Effector CD4-positive, alpha-beta T cell (primary cell): Measurements from ENCODE around the gene BPGM.

Experiments used
- DNase-seq: peaks from one replicate; pipeline ENCODE4 v3.0.0-alpha.2; 2020
- total RNA-seq: gene quantifications from one replicate; lab custom pipeline; 2026; lab: John Stamatoyannopoulos, UW

The BPGM gene
- 37.7 reads per million, percentile 62 among the genes with 10 or more reads in this experiment for total RNA-seq

- DNase-seq, result peak; percentile 98
These were observed at the start of gene BPGM for GRCh38 chr7:134646425-134647305. TSS of gene BPGM (plus strand) at chr7:134646853. CDS start at chr7:134661508, 14,655 bp downstream.

DNA sequence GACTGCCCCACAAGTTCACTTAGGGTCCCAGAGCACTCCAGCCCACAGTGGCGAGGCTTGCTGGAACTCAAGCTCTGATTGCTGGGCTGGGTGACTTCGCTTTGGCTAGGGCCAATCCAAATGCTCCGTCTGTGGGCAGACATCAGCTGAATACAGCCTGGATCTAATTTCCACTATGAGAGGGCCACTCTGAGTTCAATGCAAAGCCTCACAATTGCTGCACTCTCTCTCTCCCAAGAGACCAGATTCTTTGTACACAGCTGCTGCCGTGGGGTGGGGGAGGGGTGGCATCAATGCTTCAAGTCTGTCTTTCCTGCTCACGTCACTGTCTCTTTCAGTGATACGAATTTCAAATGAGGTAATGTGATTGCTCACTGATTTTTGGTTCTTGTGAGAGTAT is 47.3 kb upstream of the BPGM start:
- no peak for DNase-seq

GRCh38 chr7:134601459-134601858 is 45.2 kb upstream of the BPGM start:
- no peak for DNase-seq

- no peak for DNase-seq
These were observed 43.7 kb upstream of the BPGM start for GRCh38 chr7:134602881-134603451.

- peak; percentile 47 for DNase-seq
These were observed 40.4 kb upstream of the BPGM start for GRCh38 chr7:134605978-134606923.

DNA sequence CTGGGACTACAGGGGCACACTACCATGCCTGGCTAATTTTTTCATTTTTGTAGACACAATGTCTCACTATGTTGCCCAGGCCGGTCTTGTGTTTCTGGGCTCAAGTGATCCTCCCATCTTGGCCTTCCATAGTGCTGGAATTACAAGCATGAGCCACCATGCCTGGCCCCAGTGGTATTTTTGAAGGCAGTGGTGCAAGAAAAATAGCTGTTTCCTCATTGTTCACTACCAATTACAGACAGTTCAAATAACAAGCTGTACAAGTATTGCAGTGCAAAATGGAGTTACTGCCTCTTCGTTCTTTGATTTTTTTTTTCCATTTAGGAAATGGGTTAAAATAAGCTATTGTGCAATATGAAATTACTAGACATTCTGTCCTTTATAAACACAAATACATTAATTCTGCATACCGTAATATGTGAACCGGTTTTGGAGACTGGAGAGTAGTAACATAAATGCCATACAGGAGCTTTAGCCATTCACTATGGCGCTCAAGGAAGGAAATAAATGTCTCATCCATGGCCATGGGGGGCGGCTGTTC is 35.0 kb upstream of the BPGM start:
- no peak for DNase-seq

DNA sequence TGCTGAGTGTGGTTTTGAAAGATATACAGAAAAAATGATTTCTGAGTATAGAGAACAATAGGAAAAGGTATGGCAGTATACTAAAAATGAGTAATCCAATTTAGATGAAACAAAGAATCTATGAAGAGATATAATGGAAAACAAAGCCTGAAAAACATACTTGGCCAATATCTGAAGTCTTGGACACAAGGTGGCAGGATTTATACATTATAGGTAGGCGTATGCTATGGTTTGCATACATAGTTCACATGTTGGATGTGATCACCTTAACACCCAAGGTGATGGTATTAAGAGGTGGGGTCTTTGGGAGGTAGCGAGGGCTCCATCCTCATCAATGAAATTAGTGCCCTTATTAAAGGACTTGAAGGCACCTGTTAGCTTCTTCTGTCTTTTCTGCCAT is 34.5 kb upstream of the BPGM start:
- no peak for DNase-seq

DNA sequence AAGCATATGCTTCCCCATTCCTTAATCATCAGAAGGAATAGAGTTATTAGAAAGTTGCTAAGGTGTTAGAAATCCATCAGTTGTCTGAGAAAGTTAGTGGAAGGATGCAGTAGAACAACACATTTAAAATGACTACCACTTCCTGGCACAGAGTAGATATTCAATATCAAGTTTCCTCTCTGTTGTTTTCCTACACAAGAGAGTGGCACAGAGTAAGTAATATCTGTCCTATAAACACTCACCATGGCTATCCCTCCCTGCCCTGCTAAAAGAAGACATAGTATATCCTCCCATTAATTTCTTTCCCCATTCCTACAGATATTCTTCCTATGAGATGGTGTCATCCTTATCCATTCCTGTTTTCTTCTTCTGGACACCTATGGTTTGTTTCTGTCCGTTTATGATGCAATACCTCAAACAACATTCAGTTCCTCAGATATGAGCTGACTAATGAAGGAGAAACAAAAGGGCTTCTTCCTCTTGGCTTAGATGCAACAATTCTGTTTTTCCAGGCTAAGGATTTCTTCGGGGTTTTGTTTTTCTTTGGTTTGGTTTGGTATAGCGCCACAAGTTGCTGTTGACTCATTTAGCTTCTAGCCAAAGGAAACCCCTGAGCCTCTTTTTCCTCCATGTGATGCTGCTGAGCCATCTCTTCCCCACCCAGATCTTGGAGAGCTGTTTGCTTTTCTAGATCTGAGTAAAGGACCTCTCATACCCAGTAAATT is 32.9 kb upstream of the BPGM start:
- no peak for DNase-seq

DNA sequence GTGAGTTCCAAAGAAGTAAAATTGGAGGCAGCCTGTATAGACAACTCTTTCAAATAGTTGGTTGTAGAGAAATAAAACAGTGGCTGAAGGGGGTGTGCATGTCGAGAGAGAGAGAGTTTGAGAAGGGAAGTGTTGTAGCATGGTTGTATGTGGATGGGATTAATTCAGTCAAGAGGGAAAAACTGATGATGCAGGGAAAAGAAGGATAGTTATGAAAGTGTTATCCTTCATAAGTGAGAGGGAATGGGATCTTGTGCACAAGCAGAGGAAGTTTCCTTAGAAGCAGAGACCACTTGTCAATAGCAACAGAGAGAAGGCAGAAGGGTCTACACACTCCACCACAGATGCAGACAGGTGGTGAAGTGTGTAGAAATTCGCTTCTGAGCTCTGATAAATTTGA is 30.0 kb upstream of the BPGM start:
- DNase-seq, result no peak

GRCh38 chr7:134618756-134619530 is 27.7 kb upstream of the BPGM start:
- DNase-seq, result no peak

GRCh38 chr7:134619627-134620331 is 26.9 kb upstream of the BPGM start:
- DNase-seq, result no peak

DNA sequence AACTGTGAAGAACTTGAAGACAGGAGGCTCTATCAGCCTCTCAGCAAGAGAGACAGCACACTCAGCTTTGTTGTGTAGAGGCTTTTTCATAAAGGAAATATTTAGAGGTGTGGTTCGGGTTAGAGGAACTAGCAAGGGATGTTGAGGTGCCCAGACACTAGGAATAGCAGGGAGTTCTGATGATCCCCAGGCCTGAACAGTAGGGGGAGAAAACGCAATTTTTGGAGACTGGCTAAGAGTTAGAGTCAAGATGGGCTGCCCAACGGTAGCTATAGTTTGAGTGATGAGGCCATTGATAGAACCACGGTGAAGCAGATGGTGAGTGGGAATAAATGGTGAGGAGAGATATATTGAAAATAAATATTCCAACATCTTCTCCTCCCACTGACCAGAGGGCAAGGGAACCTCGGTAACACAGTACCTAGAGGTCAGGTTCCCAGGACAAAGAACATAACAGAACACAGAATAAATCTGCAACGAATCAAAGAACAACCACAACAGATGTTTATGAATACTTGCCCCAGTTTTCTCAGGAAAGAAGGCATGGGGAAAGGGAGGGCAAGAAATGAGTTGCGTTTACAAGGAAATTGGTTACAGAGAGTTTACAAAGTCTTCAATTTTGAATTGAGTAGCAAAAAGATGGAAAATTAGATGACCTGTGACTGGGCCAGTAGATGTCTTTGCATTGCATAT is 24.2 kb upstream of the BPGM start:
- DNase-seq, result no peak

- no peak for DNase-seq
These were observed 23.5 kb upstream of the BPGM start for GRCh38 chr7:134623193-134623592.

DNA sequence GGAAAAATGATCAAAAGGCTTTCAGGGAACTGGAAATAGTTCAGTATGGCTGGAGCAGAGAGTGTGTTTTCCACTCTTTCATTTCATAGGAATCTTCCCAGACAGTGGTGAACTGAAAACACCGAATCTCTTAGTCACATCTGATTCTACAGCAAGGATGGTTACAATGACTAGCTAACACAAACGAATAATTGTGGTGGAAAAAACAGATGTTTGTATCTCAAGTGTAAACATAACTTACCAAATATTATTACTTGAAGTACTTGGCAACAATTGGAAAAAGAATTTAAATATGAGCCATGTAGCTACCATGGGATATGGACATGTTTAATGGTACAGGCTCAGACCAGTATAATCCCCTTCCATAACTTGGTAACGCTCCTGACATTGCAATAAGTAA is 21.1 kb upstream of the BPGM start:
- DNase-seq, result no peak

DNA sequence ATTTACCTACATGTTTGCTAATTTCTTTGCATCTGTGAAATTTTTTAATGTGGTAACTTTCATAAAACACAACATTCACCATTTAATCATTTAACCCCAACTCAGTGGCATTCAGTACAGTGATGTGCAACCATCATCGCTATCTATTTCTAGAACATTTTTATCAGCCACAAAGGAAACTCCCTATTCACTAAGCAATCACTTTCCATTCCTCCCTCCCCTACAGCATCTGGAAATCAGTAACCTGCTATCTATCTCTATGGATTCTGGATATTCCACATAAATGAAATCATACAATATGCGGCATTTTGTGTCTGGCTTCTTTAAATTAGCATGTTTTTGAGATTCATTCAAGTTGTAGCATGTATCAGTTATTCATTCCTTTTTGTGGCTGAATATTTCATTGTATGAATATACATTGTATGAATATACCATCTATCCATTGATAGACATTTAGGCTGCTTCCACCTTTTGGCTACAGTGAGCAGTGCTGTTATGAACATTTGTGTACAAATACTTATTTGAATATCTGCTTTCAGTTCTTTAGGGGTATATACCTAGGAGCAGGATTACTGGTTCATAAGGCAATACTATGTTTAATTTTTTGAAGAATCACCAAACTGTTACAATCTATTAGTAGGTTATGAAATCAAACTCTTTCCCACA is 19.4 kb upstream of the BPGM start:
- no peak for DNase-seq

DNA sequence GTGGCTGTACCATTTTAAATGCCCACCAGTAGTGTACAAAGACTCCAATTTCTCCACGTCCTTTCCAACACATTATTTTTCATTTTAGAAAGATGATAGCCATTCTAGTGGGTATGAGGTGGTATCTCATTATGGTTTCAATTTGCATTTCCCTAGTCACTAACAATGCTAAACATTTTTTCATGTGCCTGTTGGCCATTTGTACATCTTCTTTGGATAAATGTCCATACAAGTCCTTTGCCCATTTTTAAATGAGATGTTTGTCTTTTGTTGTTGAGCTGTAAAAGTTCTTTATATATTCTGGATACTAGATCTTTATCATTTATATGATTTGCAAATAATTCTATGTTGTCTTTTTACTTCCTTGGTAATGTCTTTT is 18.9 kb upstream of the BPGM start:
- DNase-seq, result no peak

DNA sequence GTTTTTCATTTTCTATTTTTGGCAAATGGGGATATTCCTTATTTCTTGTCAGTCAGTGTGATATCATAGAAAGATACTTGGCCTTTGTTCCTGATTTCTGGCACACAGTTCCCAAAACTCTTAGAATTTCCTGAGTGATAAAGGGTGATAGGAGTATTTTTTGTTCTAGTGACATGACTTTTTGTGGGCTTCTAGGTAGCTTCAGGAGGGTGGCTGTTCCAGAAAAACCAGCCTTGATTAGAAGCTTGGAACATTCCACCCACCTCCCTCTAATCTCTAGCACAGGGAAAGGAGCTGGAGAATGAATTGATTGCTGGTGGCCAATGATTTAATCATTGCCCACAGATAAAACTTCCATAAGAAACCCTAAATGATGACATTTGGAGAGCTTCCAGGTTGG is 17.2 kb upstream of the BPGM start:
- DNase-seq, result no peak

DNA sequence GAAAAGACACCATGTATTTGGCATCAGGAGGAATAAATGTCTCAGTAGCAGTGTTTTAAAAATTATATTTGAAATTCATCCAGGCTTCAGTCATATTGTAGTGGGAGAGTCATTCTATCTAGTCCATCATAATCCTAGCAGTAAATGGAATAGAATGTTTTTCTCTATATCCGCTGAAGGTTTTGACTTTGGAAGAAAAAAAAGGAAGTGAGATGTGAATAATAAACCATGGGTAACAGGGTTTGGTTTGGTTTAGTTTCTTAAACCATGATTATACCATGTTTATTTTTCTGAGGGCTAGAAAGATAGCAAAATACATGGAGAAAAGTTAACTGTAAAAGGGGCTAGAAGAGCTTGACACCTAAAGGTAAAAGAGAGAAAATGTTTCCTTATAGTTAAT is 16.4 kb upstream of the BPGM start:
- no peak for DNase-seq

DNA sequence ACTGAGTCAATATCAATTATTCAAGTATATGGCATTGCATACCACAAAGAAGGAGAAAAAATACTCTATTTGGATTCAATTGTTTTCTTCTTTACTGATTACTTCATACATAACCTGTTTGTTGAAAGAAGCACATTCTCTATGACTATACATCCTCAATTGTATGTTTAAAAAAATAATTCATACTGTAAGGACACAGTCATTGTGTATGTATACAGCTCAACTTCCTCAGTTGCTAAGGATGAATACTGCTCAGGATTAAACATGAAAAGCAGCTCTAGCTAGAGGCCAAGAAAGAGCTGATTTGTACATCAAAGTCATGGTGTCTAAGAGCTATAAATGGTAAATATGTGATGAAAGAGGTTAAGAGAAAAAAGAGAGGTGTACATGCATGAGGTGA is 15.8 kb upstream of the BPGM start:
- no peak for DNase-seq

GRCh38 chr7:134632052-134632451 is 14.6 kb upstream of the BPGM start:
- no peak for DNase-seq
